ENCODE measurements around the gene ZNF622.
A peak's percentile ranks its signal among the peaks of the same experiment; 100 is the strongest.

The ZNF622 gene

GRCh38 chr5:16465544-16466432 is at the start of gene ZNF622:
Gene ZNF622 (minus strand): TSS chr5:16465800. CDS start chr5:16465665, 135 bp downstream.
- peak; percentile 54 for DNase-seq

GRCh38 chr5:16510098-16510497 is 44.5 kb upstream of the ZNF622 start:
- no peak for DNase-seq

GRCh38 chr5:16508730-16509531 is 43.3 kb upstream of the ZNF622 start:
- DNase-seq: no peak

GRCh38 chr5:16507716-16508115 is 42.1 kb upstream of the ZNF622 start:
- DNase-seq: no peak

- no peak for DNase-seq
Measured at GRCh38 chr5:16505904-16506303, 40.3 kb upstream of the ZNF622 start.

- DNase-seq: no peak
Measured at GRCh38 chr5:16505140-16505891, 39.7 kb upstream of the ZNF622 start.

- DNase-seq: no peak
Measured at GRCh38 chr5:16504571-16504970, 39.0 kb upstream of the ZNF622 start.

- DNase-seq: no peak
Measured at GRCh38 chr5:16502866-16503265, 37.3 kb upstream of the ZNF622 start.

- DNase-seq: no peak
Measured at GRCh38 chr5:16500024-16500423, 34.4 kb upstream of the ZNF622 start.

GRCh38 chr5:16497546-16497945 is 31.9 kb upstream of the ZNF622 start:
- no peak for DNase-seq

GRCh38 chr5:16493261-16493660 is 27.7 kb upstream of the ZNF622 start:
- DNase-seq: no peak

- DNase-seq: no peak
Measured at GRCh38 chr5:16492398-16493140, 27.0 kb upstream of the ZNF622 start.

- no peak for DNase-seq
Measured at GRCh38 chr5:16490911-16491310, 25.3 kb upstream of the ZNF622 start.

GRCh38 chr5:16489322-16489791 is 23.8 kb upstream of the ZNF622 start:
- DNase-seq: no peak

- no peak for DNase-seq
Measured at GRCh38 chr5:16487456-16487855, 21.9 kb upstream of the ZNF622 start.

- DNase-seq: no peak
Measured at GRCh38 chr5:16486711-16487111, 21.1 kb upstream of the ZNF622 start.

- DNase-seq: no peak
Measured at GRCh38 chr5:16485656-16486055, 20.1 kb upstream of the ZNF622 start.

- no peak for DNase-seq
Measured at GRCh38 chr5:16484081-16484480, 18.5 kb upstream of the ZNF622 start.

- no peak for DNase-seq
Measured at GRCh38 chr5:16483361-16483760, 17.8 kb upstream of the ZNF622 start.

- DNase-seq: no peak
Measured at GRCh38 chr5:16482891-16483290, 17.3 kb upstream of the ZNF622 start.

- DNase-seq: no peak
Measured at GRCh38 chr5:16480821-16481538, 15.4 kb upstream of the ZNF622 start.

GRCh38 chr5:16480144-16480543 is 14.5 kb upstream of the ZNF622 start:
- DNase-seq: no peak
